ENCODE data around the gene CREG2.

CREG2 gene

GRCh38 chr2:101297383-101297782 is 89.9 kb downstream of the CREG2 start:
- H3K27ac ChIP-seq (replicated peaks) = no peak overlapping the region
- DNase-seq (ENCODE audit: low read depth in 1 of 2, low spot score in 1 of 2) = no peak
- TF ChIP-seq REST (IDR thresholded peaks at IDR 0.05; ENCODE audit: insufficient replicate concordance, low read depth) = no peak
- TF ChIP-seq SPI1 (IDR thresholded peaks at IDR 0.05; ENCODE audit: borderline replicate concordance, low read depth) = no peak
- TF ChIP-seq GABPA (IDR thresholded peaks at IDR 0.05; ENCODE audit: low read depth) = no peak
- TF ChIP-seq CTCF (IDR thresholded peaks at IDR 0.05; ENCODE audit: insufficient read depth, low read length) = no peak
- TF ChIP-seq POLR2AphosphoS5 (IDR thresholded peaks at IDR 0.05; ENCODE audit: low read depth) = no peak
- H3K4me3 ChIP-seq (replicated peaks; ENCODE audit: insufficient read depth, low read length) = no peak overlapping the region
- no peaks in the 10 kb centered on the region for H3K27me3 ChIP-seq (ENCODE audit: insufficient read depth, poor library complexity, severe bottlenecking)

- TF ChIP-seq GABPA (IDR thresholded peaks at IDR 0.05; ENCODE audit: low read depth) (no peak), CTCF (IDR thresholded peaks at IDR 0.05; ENCODE audit: insufficient read depth, low read length) (no peak), REST (IDR thresholded peaks at IDR 0.05; ENCODE audit: insufficient replicate concordance, low read depth) (no peak), SPI1 (IDR thresholded peaks at IDR 0.05; ENCODE audit: borderline replicate concordance, low read depth) (no peak), POLR2AphosphoS5 (IDR thresholded peaks at IDR 0.05; ENCODE audit: low read depth) (no peak)
- Histone ChIP-seq H3K4me3 (replicated peaks; ENCODE audit: insufficient read depth, low read length) (no peak overlapping the region), H3K27ac (replicated peaks) (no peak overlapping the region), H3K27me3 (ENCODE audit: insufficient read depth, poor library complexity, severe bottlenecking) (no peaks in the 10 kb centered on the region)
- DNase-seq (ENCODE audit: low read depth in 1 of 2, low spot score in 1 of 2) = no peak
Observed at GRCh38 chr2:101296371-101296770, 90.9 kb downstream of the CREG2 start.

- Histone ChIP-seq H3K4me3 (replicated peaks; ENCODE audit: insufficient read depth, low read length) (no peak overlapping the region), H3K27me3 (ENCODE audit: insufficient read depth, poor library complexity, severe bottlenecking) (no peaks in the 10 kb centered on the region), H3K27ac (replicated peaks) (no peak overlapping the region)
- TF ChIP-seq SPI1 (IDR thresholded peaks at IDR 0.05; ENCODE audit: borderline replicate concordance, low read depth) (no peak), GABPA (IDR thresholded peaks at IDR 0.05; ENCODE audit: low read depth) (no peak), REST (IDR thresholded peaks at IDR 0.05; ENCODE audit: insufficient replicate concordance, low read depth) (no peak), CTCF (IDR thresholded peaks at IDR 0.05; ENCODE audit: insufficient read depth, low read length) (no peak), POLR2AphosphoS5 (IDR thresholded peaks at IDR 0.05; ENCODE audit: low read depth) (no peak)
- DNase-seq (ENCODE audit: low read depth in 1 of 2, low spot score in 1 of 2) = no peak
Observed at GRCh38 chr2:101295895-101296294, 91.4 kb downstream of the CREG2 start.

Small RNA genes within 50 kb of the gene (microRNA-seq; reads per million reads assigned to microRNA genes)
- 1.2 reads per million for gene MIR5696

Measured in HL-60 (cell line).